H9 (cell line): ENCODE data around the gene TSC22D1. TPM values are rescaled to one million over a fixed set of nuclear protein-coding genes. Genes with fewer than 3 reads are reported as not detected.

Experiments
- DNase-seq: peaks from one replicate; pipeline ENCODE4 v3.0.0-alpha.2; 2017
- H2AFZ ChIP-seq: one replicate; pipeline ENCODE4 v1.6.1; 2013; ENCODE audit warnings: mild to moderate bottlenecking, low read length, control low read depth, moderate library complexity
- H2AK5ac ChIP-seq: 2 replicates; pipeline ENCODE4 v1.6.1; 2013; ENCODE audit warnings: low read length, control low read depth, mixed read lengths; ENCODE audit not compliant: insufficient read length
- H2BK120ac ChIP-seq: one replicate; pipeline ENCODE4 v1.6.1; 2013; ENCODE audit warnings: low read depth, mild to moderate bottlenecking, low read length, control low read depth, inconsistent platforms; ENCODE audit not compliant: poor library complexity, severe bottlenecking
- H2BK12ac ChIP-seq: 2 replicates; pipeline ENCODE4 v1.6.1; 2013; ENCODE audit warnings: low read length, control low read depth, mixed read lengths, low read depth; ENCODE audit not compliant: insufficient read length
- H2BK15ac ChIP-seq: 2 replicates; pipeline ENCODE4 v1.6.1; 2013; ENCODE audit warnings: low read depth, low read length, control low read depth
- H2BK20ac ChIP-seq: one replicate; pipeline ENCODE4 v1.6.1; 2013; ENCODE audit warnings: low read depth, mild to moderate bottlenecking, low read length, control low read depth, inconsistent platforms; ENCODE audit not compliant: poor library complexity, severe bottlenecking
- H2BK5ac ChIP-seq: 2 replicates; pipeline ENCODE4 v1.6.1; 2013; ENCODE audit warnings: low read length, control low read depth, mixed read lengths; ENCODE audit not compliant: insufficient read length
- H3K14ac ChIP-seq: 2 replicates; pipeline ENCODE4 v1.6.1; 2013; ENCODE audit warnings: low read length, control low read depth; ENCODE audit not compliant: insufficient read depth
- H3K18ac ChIP-seq: 2 replicates; pipeline ENCODE4 v1.6.1; 2013; ENCODE audit warnings: low read depth, mild to moderate bottlenecking, mixed read lengths, low read length, control low read depth; ENCODE audit not compliant: insufficient read length
- H3K23ac ChIP-seq: 2 replicates; pipeline ENCODE4 v1.6.1; 2013; ENCODE audit warnings: low read length, control low read depth, mixed read lengths, low read depth; ENCODE audit not compliant: insufficient read length
- H3K23me2 ChIP-seq: 2 replicates; pipeline ENCODE4 v1.6.1; 2013; ENCODE audit warnings: low read depth, mild to moderate bottlenecking, mixed read lengths, low read length, control low read depth; ENCODE audit not compliant: insufficient read length, poor library complexity, severe bottlenecking
- H3K27ac ChIP-seq: 2 replicates; pipeline ENCODE4 v1.5.1; 2013; ENCODE audit warnings: low read length, control low read depth, mixed read lengths, low read depth; ENCODE audit not compliant: insufficient read length
- H3K27me3 ChIP-seq: 2 replicates; pipeline ENCODE4 v1.6.1; 2013; ENCODE audit warnings: low read length, control low read depth, inconsistent platforms; ENCODE audit not compliant: insufficient read depth
- H3K4ac ChIP-seq: 2 replicates; pipeline ENCODE4 v1.6.1; 2013; ENCODE audit warnings: low read depth, mild to moderate bottlenecking, control low read depth, inconsistent platforms, low read length, moderate library complexity
- H3K4me1 ChIP-seq: 2 replicates; pipeline ENCODE4 v1.6.1; 2013; ENCODE audit warnings: low read length, control low read depth, inconsistent platforms; ENCODE audit not compliant: insufficient read depth
- H3K4me2 ChIP-seq: 2 replicates; pipeline ENCODE4 v1.6.1; 2013; ENCODE audit warnings: low read length, control low read depth, mixed read lengths; ENCODE audit not compliant: insufficient read length, insufficient read depth
- H3K56ac ChIP-seq: 2 replicates; pipeline ENCODE4 v1.6.1; 2013; ENCODE audit warnings: low read depth, mild to moderate bottlenecking, mixed read lengths, low read length, control low read depth; ENCODE audit not compliant: insufficient read length
- H3K79me1 ChIP-seq: 2 replicates; pipeline ENCODE4 v1.6.1; 2013; ENCODE audit warnings: low read depth, mild to moderate bottlenecking, moderate library complexity, low read length, control low read depth, inconsistent platforms; ENCODE audit not compliant: insufficient read depth, poor library complexity, severe bottlenecking
- H3K79me2 ChIP-seq: 2 replicates; pipeline ENCODE4 v1.6.1; 2013; ENCODE audit warnings: low read length, control low read depth, inconsistent platforms; ENCODE audit not compliant: insufficient read depth
- H3K9ac ChIP-seq: 2 replicates; pipeline ENCODE4 v1.6.1; 2013; ENCODE audit warnings: low read length, control low read depth, mixed read lengths; ENCODE audit not compliant: insufficient read length; ENCODE audit errors: extremely low read depth
- H3K9me3 ChIP-seq: one replicate; pipeline ENCODE4 v1.6.1; 2013; ENCODE audit warnings: low read depth, low read length, inconsistent platforms; ENCODE audit not compliant: control insufficient read depth
- H3T11ph ChIP-seq: one replicate; pipeline ENCODE4 v1.6.1; 2013; ENCODE audit warnings: mild to moderate bottlenecking, low read length, control low read depth, inconsistent platforms
- H4K20me1 ChIP-seq: one replicate; pipeline ENCODE4 v1.6.1; 2013; ENCODE audit not compliant: control insufficient read depth, insufficient read length, insufficient read depth
- H4K5ac ChIP-seq: 2 replicates; pipeline ENCODE4 v1.6.1; 2013; ENCODE audit warnings: low read depth, mild to moderate bottlenecking, mixed read lengths, low read length, control low read depth; ENCODE audit not compliant: insufficient read length
- H4K8ac ChIP-seq: replicated peaks from 2 replicates; pipeline ENCODE4 v1.6.1; 2013; ENCODE audit warnings: low read length, control low read depth, mixed read lengths, low read depth; ENCODE audit not compliant: insufficient read length
- H4K91ac ChIP-seq: 2 replicates; pipeline ENCODE4 v1.6.1; 2013; ENCODE audit warnings: low read depth, mild to moderate bottlenecking, moderate library complexity, mixed read lengths, low read length, control low read depth; ENCODE audit not compliant: insufficient read length
- H3K27ac Mint-ChIP-seq, 3 experiments: 2 replicates in 2 of 3; 3 replicates in 1 of 3; pipeline ENCODE4 v1.8.0; 2020 to 2021; ENCODE audit warnings: mixed read lengths in 3 of 3, mild to moderate bottlenecking in 1 of 3, moderate library complexity in 1 of 3
- H3K27me3 Mint-ChIP-seq: 2 replicates; pipeline ENCODE4 v1.8.0; 2021; ENCODE audit warnings: low read depth, mild to moderate bottlenecking, moderate library complexity, mixed read lengths
- H3K36me3 Mint-ChIP-seq, 3 experiments: 2 replicates in 2 of 3; 3 replicates in 1 of 3; pipeline ENCODE4 v1.8.0; 2020 to 2021; ENCODE audit warnings: low read depth in 3 of 3, mixed read lengths in 3 of 3; ENCODE audit not compliant: insufficient read depth in 1 of 3
- H3K4me1 Mint-ChIP-seq, 2 experiments: 2 replicates each; pipeline ENCODE4 v1.8.0; 2020; ENCODE audit warnings: mixed read lengths in 2 of 2
- H3K4me3 Mint-ChIP-seq, 2 experiments: 2 replicates in 1 of 2; 3 replicates in 1 of 2; pipeline ENCODE4 v1.8.0; 2020 to 2021; ENCODE audit warnings: mild to moderate bottlenecking in 2 of 2, mixed read lengths in 2 of 2, moderate library complexity in 1 of 2
- H3K9me3 Mint-ChIP-seq, 2 experiments: 2 replicates in 1 of 2; 3 replicates in 1 of 2; pipeline ENCODE4 v1.8.0; 2020; ENCODE audit warnings: mild to moderate bottlenecking in 2 of 2, mixed read lengths in 2 of 2, moderate library complexity in 1 of 2
- CTCF ChIP-seq: fragments of 200-600 bp; sonication (generic); conservative IDR thresholded peaks from 3 replicates; pipeline ENCODE4 v1.8.0; 2021; ENCODE audit warnings: antibody characterized with exemption, mild to moderate bottlenecking
- WGBS: extraction: QIAGEN DNeasy Blood & Tissue Kit; methylation state at CpG from one replicate; pipeline ENCODE4 v1.1.7; 2013; ENCODE audit warnings: missing lambda C conversion rate, low lambda C conversion rate, mixed read lengths; ENCODE audit not compliant: insufficient read length; ENCODE audit errors: extremely low coverage; 5-methylcytosine and 5-hydroxymethylcytosine counted together
- total RNA-seq: library from RNA; stranded (reverse); gene quantifications from 2 replicates; pipeline ENCODE4 v1.2.1, GENCODE V29; 2021

TSC22D1 gene
- total RNA-seq, 1 experiment from 2014 or later, result 76.7 TPM

GRCh38 chr13:44470638-44471562, 105.2 kb downstream of the TSC22D1 start:
- no peak overlapping the region for H2BK5ac ChIP-seq
- H3K27ac Mint-ChIP-seq, result no peak overlapping the region
- H3K27me3 Mint-ChIP-seq, result no peaks in the 10 kb centered on the region
- no peak overlapping the region for H3K4me3 Mint-ChIP-seq
- no peak overlapping the region for H4K5ac ChIP-seq
- 0 out of 2 replicates have a peak, but pooled peaks cover 2% of the 10 kb centered on the region for H3K79me2 ChIP-seq
- H3K36me3 Mint-ChIP-seq, result peaks cover 2 to 5% (median 5%) of the 10 kb centered on the region in 3 experiments; a peak in 4 of 7 replicates
- no peaks in the 10 kb centered on the region for H3K27me3 ChIP-seq
- no peak overlapping the region for H2BK20ac ChIP-seq
- no peak overlapping the region for H2BK120ac ChIP-seq
- H3K4me2 ChIP-seq, result no peak overlapping the region
- no peaks in the 10 kb centered on the region for H3K79me1 ChIP-seq
- no CpG with 5 or more reads among the region's 4 CpGs for WGBS
- H3K23me2 ChIP-seq, result no peaks in the 10 kb centered on the region
- no peak overlapping the region for H2BK12ac ChIP-seq
- no peak overlapping the region for H3T11ph ChIP-seq
- TF ChIP-seq CTCF, result peak; percentile 74
- H2BK15ac ChIP-seq, result no peak overlapping the region
- no peak overlapping the region for H2AFZ ChIP-seq
- no peaks in the 10 kb centered on the region for H3K9me3 Mint-ChIP-seq
- DNase-seq, result no peak
- no peak overlapping the region for H3K56ac ChIP-seq
- no peak overlapping the region for H4K8ac ChIP-seq
- H2AK5ac ChIP-seq, result no peak overlapping the region
- H3K9me3 ChIP-seq, result no peaks in the 10 kb centered on the region
- no peak overlapping the region for H3K14ac ChIP-seq
- no peaks in the 10 kb centered on the region for H3K4me1 ChIP-seq
- no peak overlapping the region for H3K23ac ChIP-seq
- H3K4me1 Mint-ChIP-seq, result peaks cover 28 to 32% of the 10 kb centered on the region in 2 experiments
- H4K91ac ChIP-seq, result no peak overlapping the region
- no peak overlapping the region for H3K9ac ChIP-seq
- H3K27ac ChIP-seq, result no peak overlapping the region
- H3K18ac ChIP-seq, result no peak overlapping the region
- H4K20me1 ChIP-seq, result no peaks in the 10 kb centered on the region
- H3K4ac ChIP-seq, result no peak overlapping the region
